ENCODE measurements around the gene LAIR1. TPM values are rescaled to one million over a fixed set of nuclear protein-coding genes. Genes with fewer than 3 reads are reported as not detected.

Gene LAIR1
- total RNA-seq, 2 experiments from 2014 or later, result 4.3 TPM; not detected in 1

DNA sequence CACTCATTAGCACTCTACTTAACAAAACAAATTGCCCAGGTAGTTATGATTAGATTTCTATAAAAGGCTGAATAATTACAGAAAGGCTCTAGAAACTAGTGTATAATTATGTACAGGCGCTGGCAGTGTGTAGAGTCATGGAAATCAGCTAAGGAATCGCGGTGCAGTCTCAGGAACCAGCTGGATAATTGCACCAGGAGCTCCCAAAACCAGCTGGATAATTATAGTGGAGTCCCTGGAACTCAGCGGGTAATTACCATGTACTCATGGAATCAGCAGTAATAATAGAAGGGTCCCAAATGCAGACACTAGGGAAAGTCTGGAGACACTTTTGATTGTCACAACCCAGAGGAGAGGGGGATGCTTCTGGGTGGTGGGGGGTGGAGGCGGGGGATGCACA, 27.4 kb upstream of the LAIR1 start:
- no peak overlapping the region for H2AFZ ChIP-seq (ENCODE audit: low read length)
- H3K9me2 ChIP-seq (ENCODE audit: insufficient read depth, low read length), result no peaks in the 10 kb centered on the region
- no peaks in the 10 kb centered on the region for H3K36me3 ChIP-seq (ENCODE audit: insufficient read depth, low read length)
- H3K27ac ChIP-seq (ENCODE audit: low read depth, low read length, poor library complexity, severe bottlenecking), result no peak overlapping the region
- TF ChIP-seq, protein P1, sequence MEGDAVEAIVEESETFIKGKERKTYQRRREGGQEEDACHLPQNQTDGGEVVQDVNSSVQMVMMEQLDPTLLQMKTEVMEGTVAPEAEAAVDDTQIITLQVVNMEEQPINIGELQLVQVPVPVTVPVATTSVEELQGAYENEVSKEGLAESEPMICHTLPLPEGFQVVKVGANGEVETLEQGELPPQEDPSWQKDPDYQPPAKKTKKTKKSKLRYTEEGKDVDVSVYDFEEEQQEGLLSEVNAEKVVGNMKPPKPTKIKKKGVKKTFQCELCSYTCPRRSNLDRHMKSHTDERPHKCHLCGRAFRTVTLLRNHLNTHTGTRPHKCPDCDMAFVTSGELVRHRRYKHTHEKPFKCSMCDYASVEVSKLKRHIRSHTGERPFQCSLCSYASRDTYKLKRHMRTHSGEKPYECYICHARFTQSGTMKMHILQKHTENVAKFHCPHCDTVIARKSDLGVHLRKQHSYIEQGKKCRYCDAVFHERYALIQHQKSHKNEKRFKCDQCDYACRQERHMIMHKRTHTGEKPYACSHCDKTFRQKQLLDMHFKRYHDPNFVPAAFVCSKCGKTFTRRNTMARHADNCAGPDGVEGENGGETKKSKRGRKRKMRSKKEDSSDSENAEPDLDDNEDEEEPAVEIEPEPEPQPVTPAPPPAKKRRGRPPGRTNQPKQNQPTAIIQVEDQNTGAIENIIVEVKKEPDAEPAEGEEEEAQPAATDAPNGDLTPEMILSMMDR (conservative IDR thresholded peaks at IDR 0.05; ENCODE audit: low read length), result 0 out of 2 replicates have a peak, but pooled peaks have one; percentile 11
- no peak for TF ChIP-seq EZH2phosphoT487 (IDR thresholded peaks at IDR 0.05; ENCODE audit: borderline replicate concordance, low read depth, low read length)
- BruUV-seq (replicated peaks), result no TSS peak
- H4K20me1 ChIP-seq (ENCODE audit: insufficient read depth, low read length), result peaks cover 14% of the 10 kb centered on the region; the same call in 1 of the 2 replicates
- no peak overlapping the region for H3K4me2 ChIP-seq (ENCODE audit: low read length)
- intact Hi-C loops (cut with micrococcal nuclease; ENCODE audit: unreplicated experiment), result no loop called here
- H3K4me1 ChIP-seq (ENCODE audit: insufficient read depth, low read length, poor library complexity, severe bottlenecking), result peaks cover 33% of the 10 kb centered on the region
- no peaks in the 10 kb centered on the region for H3K9me3 ChIP-seq (ENCODE audit: low read length)
- ChIA-PET POLR2A (interaction anchor here (0.5 kb wide), 1 partner anchor 1211 kb away, joined by 3 read pairs; no protein-coding TSS in a partner anchor), CTCF (ENCODE audit: unreplicated experiment) (no interaction called here)
- H3K4me3 ChIP-seq (ENCODE audit: low read depth, low read length, poor library complexity, severe bottlenecking), result no peak overlapping the region
- H3K79me2 ChIP-seq (ENCODE audit: insufficient read depth, low read depth, low read length), result no peaks in the 10 kb centered on the region
- no peak for DNase-seq (ENCODE audit: low spot score)

DNA sequence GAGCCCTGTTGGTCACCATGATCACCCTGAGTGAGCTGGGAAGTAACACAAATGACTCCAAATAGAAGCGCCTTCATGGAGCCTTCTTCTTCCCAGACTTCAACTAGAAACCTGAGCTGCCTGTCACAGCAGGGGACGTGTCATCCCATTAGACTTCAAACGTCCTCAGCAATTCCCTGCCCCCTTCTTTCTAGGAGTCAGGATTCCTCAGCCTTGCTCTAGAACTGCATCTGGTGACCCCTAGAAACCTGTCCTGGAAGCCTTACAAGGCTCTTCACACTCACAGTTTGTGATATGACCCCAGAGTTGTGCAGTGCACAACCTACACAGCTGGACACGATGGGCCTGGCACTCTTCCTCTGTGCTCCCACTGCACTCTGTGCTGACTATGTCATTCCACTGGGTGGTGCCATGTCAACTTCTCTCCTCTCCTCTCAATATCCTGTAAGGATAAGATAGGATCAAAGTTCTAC, 26.9 kb upstream of the LAIR1 start:
- CTCF ChIA-PET (ENCODE audit: unreplicated experiment), result no interaction called here
- peaks cover 14% of the 10 kb centered on the region; the same call in 1 of the 2 replicates for H4K20me1 ChIP-seq (ENCODE audit: insufficient read depth, low read length)
- POLR2A ChIA-PET, result interaction anchor here (0.5 kb wide), 1 partner anchor 1211 kb away, joined by 3 read pairs; no protein-coding TSS in a partner anchor

More for the DNA sequence above, 26.9 kb upstream of the LAIR1 start:
- intact Hi-C loops (cut with micrococcal nuclease; ENCODE audit: unreplicated experiment), result loop anchor here (1.0 kb wide), 1 partner anchor 66 kb away; no protein-coding TSS in a partner anchor
- Histone ChIP-seq H3K9me3 (ENCODE audit: low read length) (no peaks in the 10 kb centered on the region), H3K4me3 (ENCODE audit: low read depth, low read length, poor library complexity, severe bottlenecking) (no peak overlapping the region), H3K27ac (ENCODE audit: low read depth, low read length, poor library complexity, severe bottlenecking) (no peak overlapping the region), H3K79me2 (ENCODE audit: insufficient read depth, low read depth, low read length) (no peaks in the 10 kb centered on the region), H3K4me2 (ENCODE audit: low read length) (no peak overlapping the region), H3K9me2 (ENCODE audit: insufficient read depth, low read length) (no peaks in the 10 kb centered on the region), H3K4me1 (ENCODE audit: insufficient read depth, low read length, poor library complexity, severe bottlenecking) (peaks cover 33% of the 10 kb centered on the region), H3K36me3 (ENCODE audit: insufficient read depth, low read length) (no peaks in the 10 kb centered on the region), H2AFZ (ENCODE audit: low read length) (no peak overlapping the region)
- TF ChIP-seq, protein P1 (conservative IDR thresholded peaks at IDR 0.05; ENCODE audit: low read length), result no peak
- TF ChIP-seq EZH2phosphoT487 (IDR thresholded peaks at IDR 0.05; ENCODE audit: borderline replicate concordance, low read depth, low read length), result no peak
- no TSS peak for BruUV-seq (replicated peaks)
- no peak for DNase-seq (ENCODE audit: low spot score)
